ENCODE data around the gene PPIH.
"Not testable (repeated sequence)": the region's sequence is repeated elsewhere in the genome, so short reads cannot be mapped to it uniquely, and the experiment has no call there.

PPIH gene

DNA sequence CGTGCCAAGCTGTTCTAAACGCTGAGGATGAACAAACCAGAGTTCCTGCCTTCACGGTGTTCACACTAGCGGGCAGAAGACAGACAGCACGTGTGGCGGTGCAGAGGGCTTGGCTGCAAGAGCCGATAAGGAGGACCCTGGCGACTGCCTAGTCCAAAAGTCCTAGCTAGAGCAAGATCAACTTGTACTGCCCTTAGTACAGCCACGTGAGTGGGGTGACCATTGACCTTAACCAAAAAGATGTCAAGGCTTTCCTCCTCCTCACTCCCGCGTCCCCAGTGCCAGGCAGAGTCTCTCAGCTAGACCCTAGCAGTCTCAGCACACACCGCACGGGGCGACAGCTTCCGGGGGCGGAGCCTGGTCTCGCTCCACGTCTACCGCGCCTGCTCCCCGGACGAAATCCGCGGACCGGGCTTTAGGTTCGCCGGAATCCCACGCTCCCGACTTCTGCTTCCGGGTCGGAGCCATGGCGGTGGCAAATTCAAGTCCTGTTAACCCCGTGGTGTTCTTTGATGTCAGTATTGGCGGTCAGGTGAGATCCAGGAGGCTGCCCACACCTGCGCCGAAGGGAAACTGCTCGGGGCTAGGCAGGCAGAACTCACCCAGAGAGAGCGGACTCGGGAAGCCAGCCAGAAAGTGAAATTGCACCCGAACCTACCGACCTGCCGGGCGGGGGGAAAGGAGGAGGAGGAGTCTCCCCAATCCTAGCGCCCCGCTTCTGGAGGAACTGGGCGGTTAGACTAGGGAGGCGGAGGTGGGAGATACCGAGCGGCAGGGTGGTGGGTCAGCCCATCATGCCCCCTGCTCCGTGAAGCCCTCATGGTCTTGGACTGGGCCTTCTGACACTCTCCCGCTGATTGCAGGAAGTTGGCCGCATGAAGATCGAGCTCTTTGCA, at the start of gene PPIH:
Gene PPIH (plus strand): TSS at position 443 of the 896 bp plus-strand sequence. CDS start 24 bp downstream, at position 467.
- DNase-seq, result peak; percentile 93 to 97

DNA sequence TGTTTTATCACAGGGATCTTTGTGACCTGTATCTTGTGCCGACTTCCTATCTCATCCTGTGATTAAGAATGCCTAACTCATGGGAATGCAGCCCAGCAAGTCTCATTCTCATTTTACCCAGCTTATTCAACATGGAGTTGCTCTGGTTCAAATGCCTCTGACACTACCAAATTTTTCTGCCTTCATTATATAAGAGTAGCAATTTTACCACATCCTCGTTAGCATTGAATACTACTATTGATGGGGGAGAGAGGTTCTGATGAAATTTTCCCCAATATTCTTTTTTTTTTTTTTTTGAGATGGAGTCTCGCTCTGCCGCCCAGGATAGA, 44.5 kb upstream of the PPIH start:
- DNase-seq, result no peak

DNA sequence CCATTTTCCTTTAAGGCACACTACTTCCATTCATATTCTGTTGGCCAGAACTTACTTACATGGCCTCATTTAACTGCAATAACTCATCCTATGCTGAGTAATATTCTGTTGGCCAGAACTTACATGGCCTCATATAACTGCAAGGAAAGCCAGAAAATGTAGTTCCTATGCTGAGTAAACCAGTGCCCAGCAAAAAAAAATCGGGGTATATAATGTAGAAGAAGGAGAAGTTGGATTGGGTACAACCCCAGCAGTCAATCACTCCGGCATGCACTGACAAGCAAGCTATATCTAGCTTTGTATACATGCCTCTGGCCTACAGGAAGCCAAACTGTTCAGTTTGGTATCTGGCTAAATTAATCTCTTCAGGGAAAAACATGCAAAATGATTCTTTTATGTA, 39.4 kb upstream of the PPIH start:
- no peak for DNase-seq

DNA sequence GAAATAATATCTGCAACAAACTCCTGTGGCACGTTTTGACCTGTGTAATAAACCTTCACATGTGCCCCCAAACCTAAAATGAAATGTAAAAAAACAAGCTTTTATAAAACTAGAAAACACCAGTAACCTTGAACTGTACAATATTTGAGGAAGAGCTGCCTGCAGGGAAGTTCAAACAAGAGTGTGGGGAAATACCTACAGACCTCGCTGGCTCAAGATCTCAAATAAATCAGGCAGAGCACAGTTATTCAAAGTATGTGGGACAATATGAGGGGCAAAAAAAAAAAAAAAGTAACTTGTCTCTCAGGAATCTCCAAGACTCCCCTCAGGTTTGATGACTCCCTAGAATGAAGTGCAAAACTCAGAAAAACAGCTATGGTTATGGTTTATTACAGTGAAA, 37.9 kb upstream of the PPIH start:
- no peak for DNase-seq

DNA sequence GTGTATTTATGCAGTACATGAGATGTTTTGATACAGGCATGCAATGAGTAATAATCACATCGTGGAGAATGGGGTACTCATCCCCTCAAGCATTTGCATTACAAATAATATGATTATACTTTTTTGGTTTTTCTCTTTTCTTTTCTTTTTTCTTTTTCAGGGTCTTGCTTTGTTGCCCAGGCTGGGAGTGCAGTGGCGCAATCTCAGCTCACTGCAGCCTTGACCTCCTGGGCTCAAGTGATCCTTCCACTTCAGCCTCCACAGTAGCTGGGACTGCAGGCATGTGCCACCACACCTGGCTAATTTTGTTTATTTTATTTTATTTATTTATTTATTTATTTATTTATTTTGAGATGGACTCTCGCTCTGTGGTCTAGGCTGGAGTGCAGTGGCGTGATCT, 37.0 kb upstream of the PPIH start:
- not testable (repeated sequence) for DNase-seq

DNA sequence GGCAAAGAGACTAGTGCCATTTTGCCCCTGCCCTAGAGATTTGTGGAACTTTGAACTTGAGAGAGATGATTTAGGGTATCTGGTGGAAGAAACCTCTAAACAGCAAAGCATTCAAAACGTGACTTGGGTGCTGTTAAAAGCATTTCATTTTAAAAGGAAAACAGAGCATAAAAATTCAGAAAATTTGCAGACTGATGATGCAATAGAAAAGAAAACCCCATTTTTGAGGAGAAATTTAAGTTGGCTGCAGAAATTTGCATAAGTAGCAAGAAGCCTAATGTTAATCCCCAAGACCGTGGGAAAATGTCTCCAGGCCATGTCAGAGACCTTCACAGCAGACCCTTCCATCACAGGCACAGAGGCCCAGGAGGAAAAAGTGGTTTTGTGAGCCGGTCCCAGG, 31.0 kb upstream of the PPIH start:
- not testable (repeated sequence) for DNase-seq

DNA sequence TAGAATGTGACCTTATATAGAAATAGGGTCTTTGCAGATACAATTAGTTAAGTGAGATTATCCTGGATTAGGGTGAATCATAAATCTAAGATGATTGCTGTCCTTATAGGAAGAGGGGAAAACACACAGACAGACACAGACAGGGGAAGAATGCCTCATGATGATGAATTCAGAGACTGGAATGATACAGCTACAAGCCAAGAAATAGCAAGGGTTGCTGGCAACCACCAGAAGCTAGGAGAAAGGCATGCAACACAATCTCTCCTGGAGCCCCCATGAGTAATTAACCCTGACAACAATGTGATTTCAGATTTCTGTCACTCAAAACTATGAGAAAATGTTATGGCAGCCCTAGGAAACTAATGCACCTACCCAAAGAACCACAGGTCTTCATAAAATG, 19.1 kb upstream of the PPIH start:
- no peak for DNase-seq

DNA sequence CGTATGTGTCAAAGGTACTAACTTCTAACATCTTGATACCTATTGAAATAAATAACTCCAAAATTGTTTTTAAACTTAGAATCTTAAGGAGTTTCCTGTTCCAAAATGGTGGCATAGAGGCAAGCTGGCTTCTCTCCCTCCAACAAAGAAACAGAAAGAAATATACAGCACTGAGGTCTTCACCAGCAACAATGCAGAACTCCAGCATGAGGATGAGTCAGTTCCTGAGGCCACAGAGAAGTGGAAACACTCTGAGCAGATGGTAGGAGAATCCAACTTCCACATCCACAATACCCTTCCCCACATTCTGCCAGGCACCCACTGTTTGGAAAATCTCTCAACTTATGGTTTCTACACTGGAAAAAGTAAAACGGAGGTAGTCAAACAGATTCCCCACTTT, 12.2 kb upstream of the PPIH start:
- DNase-seq, result peak; percentile 75 to 78

DNA sequence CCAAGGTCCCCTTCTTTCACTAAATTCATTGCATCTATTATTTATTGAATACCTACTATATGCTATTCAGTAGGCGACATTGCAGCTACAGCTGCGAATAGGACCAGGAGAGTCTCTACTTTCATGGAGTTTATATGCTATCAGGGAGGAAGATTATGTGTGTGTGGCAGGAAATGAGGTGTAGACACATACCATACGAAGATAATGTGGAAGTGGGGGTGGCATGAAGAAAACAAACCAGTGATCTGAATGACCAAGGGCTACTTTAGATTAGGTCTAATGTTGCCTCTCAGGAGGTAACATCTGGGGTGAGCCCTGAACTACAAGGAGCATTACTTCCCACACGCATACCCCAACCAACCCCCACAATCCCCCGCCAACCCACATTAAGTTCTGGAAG, 1.0 kb upstream of the PPIH start:
- DNase-seq, result peak; percentile 18 to 23

DNA sequence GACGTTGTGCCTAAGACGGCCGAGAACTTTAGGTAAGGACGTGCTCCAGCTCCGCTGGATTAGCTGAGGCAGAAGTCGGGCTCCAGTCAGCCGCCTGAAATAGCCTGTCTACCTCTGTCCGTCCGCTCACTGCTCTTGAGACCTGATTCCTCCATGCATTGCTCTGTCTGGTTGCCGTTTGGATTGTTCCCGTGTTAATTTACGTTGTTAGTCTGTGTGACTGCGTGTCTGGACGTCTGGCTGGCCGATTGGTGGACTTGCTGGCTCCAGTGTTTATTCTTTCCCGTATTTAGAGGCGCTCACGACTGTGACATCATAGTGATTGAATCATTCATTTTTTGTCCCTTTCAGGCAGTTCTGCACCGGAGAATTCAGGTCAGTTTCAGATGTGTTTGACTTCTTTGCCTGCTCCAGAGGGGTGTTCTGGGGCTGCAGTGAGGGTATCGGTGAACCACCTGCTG, 684 bp downstream of the PPIH start:
- no peak for DNase-seq

DNA sequence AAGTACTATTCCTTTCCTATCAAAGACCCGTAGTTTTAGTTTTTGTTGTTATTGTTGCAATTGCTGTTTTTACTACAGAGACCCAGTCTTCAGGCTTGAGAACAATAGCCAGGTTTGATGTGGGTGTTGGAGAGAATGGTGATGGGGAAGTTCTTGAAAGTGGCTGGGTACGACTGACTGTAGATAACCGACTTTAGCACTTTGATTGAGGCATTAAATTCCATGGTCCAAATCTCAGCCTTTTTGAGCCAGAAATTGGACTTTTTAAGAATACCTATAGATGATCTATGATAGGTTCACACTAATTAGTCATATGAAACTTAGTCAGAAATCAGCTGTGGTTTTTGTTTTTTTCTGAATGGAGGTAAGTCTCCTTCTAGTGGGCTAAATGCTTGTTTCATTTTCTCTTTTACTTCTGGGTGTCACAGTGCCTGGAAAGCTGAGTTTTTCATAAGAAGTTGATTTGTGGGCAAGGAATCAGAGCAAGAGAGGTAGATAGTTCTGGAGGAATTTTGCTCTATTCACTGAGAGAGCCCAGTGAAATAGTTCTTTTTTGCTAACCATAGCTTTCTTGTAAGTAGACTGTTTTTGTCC, 2.8 kb downstream of the PPIH start:
- DNase-seq, result no peak

DNA sequence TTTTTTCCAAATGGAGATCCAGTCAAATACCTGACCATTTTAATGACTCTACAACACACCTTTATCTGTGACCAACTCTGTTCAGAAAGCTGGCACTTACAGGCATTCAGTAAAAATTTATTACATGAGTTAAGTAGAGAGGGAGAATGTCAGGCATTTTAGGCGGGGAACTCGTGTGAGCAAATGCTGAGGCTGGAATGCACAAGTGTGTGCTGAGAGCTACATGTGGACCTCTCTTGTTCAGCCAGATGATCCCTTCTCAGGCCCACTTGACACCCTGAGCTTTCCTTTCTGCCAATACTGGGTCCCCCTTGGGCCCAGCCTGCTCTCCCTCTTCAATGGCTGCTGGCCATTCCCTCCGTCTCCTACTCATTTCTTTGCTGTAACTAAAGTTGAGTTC, 11.7 kb downstream of the PPIH start:
- DNase-seq, result no peak

DNA sequence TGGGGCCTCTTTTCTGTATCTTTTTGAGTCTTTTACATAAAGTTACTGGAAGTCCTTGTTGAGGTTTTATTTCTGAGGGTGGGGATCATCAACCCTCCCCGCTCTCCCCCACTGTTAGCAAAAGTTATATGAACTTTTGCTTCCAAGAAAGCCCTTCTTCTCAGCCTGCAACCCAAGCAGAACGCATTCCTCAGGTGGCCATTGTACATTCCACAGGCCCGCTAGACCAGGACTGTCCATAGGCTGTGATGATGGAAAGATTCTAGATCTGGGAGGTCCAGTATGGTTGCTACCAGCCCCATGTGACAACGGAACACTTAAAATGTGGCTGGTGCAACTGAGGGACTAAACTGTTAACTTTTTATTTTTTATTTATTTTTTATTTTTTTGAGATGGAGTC, 12.2 kb downstream of the PPIH start:
- DNase-seq, result no peak

DNA sequence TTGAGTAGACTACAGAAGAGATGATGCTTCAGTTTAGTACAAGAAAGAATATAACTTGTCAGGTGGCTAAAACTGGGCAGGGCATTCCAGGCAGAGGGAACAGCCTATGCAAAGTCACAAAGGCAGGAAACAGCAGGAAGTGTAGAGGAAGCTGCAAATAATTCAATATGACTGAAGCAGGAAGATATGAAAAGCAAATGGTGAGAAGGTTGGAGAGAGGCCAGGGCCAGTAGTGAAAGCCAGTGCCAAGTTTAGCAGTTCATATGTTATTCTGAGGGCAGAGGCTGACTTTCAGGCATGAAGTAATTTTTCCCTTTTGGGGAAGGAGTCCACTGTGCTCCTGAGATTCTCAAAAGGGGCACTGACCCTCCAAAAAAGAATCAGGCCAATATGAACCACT, 16.0 kb downstream of the PPIH start:
- DNase-seq, result no peak

DNA sequence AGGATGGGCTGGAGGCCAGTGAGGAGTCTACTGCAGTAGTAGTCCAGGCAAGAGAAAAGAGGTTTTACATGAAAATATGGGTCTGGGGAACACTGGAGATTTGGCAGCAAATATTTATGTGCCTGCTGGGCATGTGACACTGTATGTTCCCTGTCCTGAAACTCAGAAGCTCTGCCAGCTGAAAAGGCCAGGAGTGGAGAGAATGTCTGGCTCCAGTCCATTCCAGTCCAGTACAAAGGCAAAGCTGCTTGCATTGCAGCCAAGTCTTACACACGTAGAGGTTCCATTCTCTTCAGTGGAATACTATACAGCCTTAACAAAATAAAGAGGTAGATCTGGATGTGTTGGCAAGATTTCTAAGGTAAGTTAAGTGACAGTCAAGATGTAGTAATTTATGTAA, 16.5 kb downstream of the PPIH start:
- DNase-seq, result no peak

DNA sequence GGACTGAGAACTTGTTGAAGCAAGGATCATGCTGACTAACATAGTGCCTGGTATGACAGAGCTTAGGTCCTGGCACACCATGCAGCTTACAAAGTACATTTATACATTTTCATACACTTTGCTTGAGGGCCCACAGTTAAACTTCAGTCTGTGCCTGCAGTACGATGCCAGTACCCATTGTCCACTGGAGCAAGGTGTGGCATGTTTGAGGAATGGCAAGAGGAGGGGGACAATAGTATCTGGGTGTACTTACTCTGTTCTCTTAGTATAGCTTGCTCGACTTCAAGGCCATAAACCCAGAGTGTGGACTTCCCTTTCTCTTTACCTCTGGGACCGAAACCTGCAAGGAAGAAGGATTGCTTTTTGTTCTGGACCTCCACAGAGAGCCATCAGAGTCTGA, 17.2 kb downstream of the PPIH start:
- no peak for DNase-seq

DNA sequence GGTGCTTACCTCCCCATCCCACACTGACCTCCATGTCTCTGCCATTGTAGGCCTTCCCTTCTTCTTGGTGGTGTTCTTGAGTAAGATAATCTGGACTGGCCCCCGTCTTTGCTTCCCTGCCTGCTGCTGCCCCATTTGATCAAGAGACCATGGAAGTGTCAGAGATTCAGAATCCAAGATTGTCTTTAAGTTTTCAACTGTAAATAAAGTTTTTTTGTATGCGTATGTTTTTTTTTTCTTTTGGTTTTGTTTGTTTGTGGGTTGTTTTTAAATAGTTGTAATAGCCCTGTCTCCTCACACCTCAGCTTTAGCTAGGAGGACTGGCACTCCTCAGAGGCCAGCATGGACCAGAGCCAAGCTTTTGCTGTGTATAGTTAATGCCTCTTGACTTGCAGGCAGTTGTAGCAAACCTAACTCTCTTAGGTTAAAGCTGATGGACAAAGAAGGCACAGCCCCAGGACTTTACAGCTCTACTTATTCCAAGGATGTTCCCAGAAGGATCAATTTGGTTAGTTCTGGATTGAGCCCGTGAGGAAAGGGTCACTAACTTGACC, 18.4 kb downstream of the PPIH start:
- DNase-seq, result no peak

DNA sequence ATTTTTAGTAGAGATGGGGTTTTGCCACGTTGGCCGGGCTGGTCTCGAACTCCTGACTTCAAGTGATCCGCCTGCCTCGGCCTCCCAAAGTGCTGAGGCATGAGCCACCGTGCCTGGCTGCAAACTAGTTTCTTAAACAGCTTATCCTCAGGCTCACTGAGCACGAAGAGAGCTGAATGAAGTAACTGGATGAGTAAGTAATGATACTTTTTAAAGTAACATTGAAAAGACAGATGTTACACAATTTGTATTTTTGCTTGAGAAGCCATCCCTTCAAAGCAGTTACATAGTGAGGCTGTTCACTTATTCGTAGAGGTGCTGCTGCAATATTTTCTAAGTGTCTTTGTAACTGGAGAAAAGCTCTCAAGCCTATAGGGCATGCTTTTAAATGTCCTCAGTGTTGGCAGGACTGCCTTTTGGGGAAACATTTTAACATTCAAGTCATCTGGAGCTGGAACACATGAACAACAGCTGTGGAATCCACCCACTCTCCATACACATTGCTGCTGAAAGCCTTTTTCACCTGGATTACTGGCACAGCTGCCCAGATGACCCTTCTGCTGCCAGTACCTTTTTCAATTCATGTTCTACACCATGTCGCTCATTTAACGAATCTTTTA, 21.3 kb downstream of the PPIH start:
- DNase-seq, result no peak

DNA sequence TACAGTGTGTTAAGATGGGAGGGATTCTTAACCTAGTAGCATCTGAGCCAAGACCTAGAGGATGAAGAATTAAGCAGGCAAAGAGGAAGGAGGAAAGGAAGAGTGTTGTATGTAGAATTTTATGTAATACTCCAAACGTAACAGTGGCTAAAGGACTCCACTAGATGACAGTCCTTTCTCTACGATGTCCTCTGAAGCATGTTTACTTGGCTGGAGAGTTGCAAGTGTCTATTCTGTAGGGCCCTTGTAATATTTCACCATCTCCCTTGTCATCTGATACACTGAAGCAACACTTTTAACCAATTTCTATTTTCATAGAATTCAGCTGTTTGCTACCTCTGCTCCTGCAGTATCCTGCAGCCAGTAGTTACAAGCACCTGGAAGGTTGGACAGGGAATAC, 21.8 kb downstream of the PPIH start:
- DNase-seq, result peak in 1 of 2 experiments; percentile 14

DNA sequence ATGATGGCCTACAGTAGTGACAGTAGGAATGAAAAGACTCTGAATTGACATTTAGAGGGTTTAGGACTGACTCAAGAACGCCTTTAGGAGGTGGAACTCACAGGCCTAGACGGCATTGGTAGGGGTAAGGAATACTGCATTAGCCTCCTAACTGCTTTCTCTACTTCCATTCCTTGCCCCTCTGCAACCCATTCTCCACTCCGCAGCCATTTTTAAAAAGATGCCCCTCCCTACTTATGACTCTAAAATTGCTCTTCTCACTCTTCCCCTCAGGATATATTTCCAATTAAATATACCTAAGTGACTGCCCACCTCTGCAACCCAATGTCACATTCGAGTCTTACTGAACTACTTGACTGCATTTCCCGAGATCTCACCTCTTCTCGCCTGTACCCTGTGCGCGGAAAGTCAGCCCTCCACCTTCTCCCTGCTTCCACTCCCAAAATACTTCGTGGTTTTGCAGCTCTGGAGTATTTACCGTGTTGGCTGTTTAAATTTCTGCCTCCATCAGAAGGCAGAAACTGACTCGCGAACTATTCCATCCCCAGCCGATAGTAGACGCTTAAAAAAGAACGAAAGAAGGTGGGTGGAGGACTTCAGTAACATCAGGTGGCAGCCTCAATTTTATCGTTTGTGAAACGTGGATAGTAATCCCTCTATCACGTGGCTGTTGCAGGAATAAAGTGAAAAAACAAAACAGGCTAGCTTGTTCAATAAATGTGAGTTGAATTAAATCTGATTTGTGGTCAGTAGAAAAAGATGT, 22.9 kb downstream of the PPIH start:
- DNase-seq, result peak; percentile 41 to 55

DNA sequence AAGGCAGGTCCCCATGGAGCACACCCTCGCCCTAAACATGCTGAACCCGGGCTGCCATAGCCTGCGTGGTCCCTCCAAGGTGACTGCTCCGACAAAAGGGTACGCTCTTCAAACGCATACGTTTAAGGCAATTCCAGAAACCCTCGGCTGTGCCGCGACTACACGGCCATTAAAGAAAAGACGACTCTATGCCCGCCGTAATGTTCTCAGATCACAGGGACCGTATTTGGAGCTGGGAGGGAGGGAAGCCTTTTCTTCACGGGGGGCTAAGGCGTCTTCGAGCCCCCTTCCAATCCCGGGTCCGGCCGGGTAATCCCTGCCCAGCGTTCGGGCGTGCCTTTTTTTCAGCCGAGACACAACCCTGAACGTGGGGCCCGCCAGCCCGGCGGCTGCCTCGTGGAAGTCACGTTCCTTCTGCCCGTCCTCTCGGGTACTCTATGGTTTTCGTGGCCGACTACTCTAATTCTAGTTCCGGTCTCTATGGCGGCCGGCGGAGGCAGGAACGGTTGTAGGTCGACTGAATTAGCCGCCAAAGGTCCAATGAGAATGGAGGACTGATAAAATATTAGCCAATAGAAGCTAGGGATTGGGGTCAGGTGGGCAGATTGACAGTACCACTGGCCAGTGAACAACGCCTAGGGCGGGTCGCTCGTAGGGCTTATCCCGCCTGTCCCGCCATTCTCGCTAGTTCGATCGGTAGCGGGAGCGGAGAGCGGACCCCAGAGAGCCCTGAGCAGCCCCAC, 23.7 kb downstream of the PPIH start, which contains the start of gene YBX1:
Gene YBX1 (plus strand): TSS at position 678 of the 743 bp plus-strand sequence. CDS start 148 bp downstream, outside the sequence.
- peak; percentile 99 for DNase-seq

DNA sequence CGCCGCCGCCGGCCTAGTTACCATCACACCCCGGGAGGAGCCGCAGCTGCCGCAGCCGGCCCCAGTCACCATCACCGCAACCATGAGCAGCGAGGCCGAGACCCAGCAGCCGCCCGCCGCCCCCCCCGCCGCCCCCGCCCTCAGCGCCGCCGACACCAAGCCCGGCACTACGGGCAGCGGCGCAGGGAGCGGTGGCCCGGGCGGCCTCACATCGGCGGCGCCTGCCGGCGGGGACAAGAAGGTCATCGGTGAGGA, 24.2 kb downstream of the PPIH start:
- not testable (repeated sequence) for DNase-seq
